ENCODE results near the gene NPSR1.

The NPSR1 gene

DNA sequence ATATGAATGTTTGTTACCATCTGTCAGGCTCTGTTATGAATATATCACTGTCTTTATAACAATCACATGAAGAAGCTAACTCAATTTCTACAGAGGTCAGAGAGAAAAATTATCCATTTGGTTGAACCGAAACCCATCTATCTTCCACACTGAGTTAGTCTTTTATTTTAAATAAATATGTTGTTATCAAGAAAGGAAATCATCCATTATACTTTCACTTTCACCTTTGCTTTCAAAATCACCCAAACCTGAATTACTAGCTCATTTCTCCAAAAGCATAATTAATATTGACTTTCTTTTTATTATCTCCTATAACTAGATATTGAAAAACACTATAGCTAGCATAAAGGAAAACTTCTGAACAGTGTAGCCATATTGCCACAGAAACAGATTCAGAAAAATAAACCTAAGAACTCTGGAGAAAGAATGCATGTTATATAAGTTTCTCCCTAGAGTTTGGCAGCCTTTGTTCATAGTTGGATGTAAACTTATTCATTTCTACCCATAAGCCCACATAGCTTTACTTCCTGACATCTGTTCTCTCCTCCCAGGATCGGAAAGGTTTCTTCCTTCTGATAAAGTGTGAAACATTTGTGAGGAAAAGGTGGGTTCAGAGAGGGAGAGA is 66.0 kb downstream of the NPSR1 start:
- no peak for DNase-seq

DNA sequence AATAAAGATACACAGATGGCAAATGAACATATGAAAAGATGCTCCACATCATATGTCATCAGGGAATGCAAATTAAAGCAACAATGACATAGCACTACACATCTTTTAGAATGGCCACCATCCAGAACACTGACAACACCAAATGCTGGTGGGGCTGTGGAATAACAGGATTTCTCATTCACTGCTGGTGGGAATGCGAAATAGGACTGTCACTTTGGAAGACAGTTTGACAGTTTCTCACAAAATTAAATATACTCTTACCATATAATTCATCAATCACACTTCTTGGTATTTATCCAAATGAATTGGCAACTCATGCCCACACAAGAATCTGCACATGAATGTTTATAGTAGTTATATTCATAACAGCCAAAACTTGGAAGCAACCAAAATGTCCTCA is 68.2 kb downstream of the NPSR1 start:
- DNase-seq = no peak

DNA sequence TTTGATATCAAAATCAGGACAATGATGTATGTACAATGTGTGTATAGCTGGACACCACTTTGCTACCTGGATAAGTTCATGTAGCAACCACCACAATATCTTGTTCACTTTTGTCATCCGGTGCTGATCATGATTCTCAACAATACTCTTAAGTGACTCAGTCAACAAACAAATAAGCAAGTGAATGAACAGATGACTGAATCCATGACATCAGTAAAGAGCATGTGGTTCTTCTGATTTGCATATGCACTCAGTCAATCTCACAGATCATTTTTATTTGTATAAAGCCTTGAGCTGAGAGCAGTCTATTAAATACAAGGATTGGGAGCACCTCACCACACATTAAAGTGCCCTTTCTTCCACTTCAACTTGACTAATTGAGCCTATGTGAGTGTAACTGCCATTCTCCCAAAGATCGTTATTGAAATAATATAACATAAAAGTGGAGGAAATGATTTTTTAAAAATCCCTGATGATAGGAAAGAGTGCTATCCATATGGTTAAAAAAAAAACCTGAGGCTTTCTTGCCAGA is 69.5 kb downstream of the NPSR1 start:
- no peak for DNase-seq

DNA sequence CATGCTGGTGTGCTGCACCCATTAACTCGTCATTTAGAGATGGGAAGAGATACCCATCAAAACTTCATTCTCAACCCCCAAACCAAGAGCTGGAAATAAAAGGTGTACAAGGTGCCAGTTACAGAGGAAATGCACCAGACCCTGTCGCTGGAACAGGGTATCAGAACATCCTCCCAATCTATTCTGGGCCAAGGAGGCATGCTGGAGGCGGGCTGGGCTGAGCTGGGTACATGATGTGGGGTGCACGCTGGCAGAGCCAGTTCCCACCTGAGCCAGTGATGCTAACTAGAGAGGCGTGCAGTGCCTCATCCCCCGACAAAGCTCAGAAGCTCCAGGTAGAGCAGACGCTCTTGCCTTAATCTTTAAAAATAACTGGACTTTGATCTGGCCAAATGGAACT is 70.1 kb downstream of the NPSR1 start:
- DNase-seq = no peak

DNA sequence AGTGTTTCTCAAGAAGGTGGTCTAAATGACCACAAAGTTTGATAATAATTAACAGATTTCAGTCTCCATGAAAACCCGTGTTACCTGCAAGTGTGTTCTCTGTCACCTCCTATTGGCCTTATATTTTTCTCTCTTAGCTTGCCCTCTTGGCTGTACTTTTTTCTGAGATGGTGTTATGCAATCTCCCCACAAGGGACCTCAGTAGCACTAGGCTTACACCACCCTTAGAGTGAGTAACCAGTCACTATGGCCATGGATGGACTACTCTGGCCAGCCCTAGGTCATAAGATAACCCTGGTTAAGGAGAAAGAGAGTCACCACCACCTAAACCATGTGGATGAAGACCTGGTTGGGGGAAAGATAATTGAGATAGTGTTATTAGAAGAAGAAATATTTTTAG is 76.8 kb downstream of the NPSR1 start:
- no peak for DNase-seq

DNA sequence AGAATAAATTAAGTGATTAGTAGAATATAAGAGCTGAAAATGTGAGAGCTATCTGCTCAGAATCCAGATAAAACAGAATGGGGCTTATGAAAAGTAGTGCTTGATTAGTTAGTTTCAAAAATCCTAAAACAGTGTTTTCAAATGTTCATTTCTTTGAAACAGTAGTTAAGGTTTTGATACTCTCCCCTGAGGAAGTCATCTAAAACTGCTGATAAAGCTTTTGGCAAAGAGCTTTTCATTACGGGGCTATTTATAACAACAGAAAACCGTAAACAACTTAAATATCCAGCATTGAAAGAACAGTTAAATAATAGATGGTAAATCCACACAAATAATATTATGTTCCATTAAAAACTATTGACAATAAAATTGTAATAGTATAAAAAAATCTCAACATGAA is 77.5 kb downstream of the NPSR1 start:
- no peak for DNase-seq

DNA sequence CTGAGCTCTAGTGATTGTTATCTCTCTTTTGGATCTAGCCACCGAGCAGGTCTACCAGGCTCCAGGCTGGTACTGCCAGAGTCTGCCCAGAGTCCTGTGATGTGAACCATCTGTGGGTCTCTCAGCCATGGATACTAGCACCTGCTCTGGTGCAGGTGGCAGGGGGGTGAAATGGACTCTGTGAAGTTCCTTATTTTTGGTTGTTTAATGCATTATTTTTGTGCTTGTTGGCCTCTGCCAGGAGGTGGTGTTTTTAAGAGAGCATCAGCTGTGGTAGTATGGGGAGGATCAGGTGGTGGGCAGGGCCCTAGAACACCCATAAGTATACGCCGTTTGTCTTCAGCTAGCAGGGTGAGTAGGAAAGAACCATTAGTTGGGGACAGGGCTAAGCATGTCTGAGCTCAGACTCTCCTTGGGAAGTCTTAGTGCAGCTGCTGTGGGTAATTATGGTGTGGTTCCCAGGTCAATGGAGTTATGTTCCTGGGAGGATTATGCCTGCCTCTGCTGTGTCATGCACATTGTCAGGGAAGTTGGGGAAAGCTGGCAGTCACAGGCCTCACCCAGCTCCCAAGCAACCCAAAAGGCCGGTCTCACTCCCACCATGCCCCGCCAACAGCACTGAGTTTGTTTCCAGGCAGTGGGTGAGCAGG is 81.8 kb downstream of the NPSR1 start:
- DNase-seq = no peak

DNA sequence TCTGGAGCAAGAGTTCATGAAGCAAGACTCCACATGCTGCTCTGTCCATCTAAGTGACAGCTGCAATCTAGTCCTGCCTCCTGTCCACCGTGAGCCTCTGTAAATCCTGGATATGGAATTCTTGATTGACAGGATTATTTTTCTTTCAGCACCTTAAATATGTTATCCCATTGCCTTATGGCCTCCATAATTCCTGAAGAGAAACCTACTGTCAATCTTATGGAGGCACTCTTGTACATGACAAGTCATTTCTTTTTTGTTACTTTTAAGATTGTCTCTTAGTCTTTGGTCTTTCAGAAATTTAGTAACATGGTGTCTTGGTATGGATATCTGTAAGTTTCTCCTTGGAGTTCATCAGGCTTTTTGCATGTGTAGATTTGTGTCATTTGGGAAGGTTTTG is 82.8 kb downstream of the NPSR1 start:
- no peak for DNase-seq

DNA sequence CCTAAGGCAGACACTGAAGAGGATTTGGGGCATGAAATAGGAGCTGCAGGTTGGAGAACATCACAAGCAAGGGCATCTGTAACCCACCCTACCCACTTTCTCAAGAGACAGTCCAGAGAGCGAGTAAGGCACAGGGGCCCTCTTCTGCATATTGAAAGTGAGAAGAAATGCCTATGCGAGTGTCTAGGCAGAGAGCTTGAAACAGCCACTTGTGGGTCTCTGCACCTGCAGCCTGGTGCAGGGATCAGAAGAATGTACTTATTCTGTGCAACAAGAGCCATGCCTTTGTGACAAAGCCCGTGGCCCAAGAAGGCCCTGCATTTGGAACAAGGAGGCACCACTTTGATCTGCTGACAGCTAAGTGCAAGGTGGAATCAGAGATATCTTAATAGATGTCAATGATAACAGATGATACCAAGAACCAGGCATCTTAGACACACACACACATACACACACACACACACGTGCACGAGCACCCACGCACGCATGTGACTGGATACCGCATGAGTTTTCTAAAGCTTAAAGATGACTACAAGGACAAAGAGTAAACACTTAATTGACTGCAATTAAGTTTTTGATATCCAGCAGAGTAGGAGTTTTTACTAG is 89.3 kb downstream of the NPSR1 start:
- DNase-seq = no peak

DNA sequence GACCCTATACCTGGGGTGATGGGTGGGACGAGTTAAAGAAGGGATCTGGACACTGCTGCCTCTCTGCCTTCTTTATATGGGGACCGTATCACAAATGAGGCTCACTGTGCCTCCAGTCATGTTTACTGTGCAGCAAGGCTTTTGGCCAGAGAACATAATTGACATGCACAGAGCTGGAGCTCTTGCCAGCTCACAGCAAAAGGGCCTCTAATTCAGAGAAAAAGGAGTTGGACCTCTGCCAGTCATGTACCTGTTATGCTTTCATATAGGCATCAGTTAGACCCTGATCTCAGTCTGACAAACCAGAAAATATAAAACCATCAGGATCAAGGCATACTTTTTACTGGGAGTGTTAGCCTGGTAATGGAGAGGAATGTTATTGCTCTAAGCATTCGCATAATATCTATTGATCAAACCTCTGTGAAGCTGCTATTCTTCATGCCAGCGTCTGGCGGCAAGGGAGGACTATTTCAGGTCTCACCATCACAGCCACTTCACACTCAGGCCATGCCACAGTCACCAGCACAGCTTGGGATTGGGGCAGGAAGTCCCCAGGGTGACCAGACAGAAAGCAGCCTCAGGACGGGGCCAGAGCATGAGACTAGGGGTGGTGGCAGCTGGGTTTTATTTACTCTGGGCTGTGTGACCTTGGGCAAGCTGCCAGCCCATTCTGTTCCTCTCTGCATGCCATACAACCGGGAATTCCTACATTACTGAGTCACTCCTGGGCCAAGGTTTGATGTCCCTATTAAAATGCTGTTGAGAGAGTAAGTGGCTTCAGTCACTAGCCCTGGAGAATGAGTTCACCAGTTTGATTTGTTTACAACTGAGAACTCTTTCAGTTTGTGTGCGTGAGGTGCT is 90.1 kb downstream of the NPSR1 start:
- no peak for DNase-seq

DNA sequence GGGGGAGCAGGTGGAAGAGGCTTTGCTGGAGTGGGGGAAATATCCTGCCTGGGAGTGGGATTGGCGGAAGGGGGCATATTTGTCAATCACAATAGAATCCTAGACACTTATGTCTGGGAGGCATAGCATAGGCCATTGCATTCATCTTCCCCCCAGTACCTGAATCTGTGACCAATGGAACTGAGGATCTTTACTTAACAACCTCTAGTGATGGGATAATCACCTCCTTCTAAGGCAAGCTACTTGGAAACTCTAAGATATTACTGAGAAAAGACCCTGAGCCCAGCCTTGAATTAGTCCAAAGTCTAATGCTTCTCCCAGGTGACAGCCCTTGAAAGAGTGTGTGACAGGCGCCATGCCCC is 90.7 kb downstream of the NPSR1 start:
- no peak for DNase-seq

DNA sequence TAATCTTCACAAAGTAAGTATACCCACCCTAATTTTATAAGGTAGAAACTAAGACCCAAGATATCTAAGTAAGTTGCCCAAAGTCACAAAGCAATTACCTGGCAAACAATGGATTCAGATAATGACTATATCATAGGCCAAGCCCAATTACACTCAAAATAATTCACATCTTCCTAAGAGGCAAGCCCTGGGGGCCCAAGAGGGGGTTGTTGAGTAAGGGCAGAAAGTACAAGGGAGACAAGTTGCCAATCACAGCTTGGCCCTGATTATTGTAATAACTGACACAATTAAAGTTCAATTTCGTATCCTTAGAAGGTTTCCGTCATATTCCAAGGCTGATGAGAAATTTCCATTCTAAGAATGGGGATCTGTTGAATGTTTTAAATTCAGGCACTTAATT is 91.4 kb downstream of the NPSR1 start:
- no peak for DNase-seq

DNA sequence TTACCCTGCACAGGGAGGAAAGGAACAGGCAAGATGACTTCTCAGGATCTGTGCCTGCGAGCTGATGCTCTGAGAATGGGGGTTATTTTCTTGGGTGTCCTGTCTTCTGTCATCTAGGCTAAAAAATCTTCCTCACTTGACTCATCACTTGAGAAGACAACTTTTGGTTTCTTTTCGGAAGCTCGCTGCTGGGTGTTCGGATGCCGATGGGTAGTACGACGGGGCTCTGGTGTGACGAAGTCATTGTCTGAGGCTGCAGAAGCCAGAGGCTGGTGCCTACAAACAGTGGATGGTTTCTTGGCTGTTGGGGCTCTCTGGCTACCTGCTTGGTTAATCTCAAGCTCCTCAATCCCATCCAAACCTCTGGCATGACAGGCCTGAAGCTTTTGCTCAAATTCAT is 92.2 kb downstream of the NPSR1 start:
- DNase-seq = no peak

DNA sequence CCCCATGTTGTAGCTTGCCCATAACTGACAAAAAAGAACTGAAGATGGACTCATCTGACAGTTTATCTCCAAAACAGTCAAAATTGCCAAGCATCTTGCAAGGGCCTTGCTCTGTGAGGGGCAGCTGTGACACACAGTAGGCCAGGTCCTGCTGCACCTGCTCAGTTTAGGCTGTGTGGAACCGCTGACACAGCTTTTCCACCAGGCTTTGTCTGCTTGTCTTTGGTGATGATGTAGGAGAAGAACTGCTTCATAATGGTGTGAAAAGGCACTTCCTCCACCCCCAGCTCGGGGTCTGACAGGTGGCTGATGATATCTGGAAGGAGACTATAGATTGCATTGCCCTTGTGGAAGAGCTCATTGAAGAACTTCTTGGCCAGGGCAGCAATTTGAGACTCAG is 92.6 kb downstream of the NPSR1 start:
- no peak for DNase-seq

DNA sequence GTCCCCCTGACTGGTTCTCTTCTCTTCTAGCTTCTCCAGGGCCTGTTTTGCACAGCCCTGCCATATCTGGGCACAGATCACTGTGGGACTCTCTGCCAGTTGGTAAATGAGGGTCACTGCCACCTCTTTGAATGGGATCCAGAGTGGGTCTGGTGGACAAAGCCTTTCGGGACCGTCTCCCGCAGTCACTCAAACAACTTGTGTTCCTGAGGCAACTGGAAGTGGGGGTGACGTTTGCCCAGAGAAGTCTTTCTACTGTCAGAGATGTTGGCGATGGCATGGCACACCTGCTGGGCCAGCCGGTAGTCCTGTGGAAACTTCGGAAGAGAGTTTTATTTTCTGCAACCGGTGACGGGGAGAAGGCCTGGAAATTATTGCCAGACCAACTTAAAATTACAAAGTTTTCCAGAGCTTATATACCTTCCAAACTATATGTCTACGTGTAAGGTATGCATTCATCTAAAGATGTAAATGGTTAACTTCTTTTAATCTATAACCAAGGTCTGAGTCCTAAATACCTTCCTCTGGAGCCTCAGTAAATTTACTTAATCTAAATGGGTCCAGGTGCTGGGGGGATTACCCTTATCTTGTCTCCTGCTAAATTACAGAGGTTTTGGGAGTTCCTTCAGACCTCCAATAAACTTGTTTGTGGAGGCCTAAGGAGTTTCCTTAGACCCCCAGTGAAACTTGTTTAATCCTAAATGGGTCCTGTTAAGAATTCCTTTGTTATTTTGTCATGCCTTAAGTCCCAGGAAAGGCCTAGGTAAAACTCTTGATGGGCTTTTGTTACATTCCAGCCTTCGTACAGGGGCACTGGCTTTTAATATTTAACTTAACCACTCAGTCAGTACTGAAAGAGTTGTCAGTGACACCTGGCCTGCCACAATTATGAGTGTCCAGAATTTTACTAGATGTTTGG is 94.0 kb downstream of the NPSR1 start:
- no peak for DNase-seq

DNA sequence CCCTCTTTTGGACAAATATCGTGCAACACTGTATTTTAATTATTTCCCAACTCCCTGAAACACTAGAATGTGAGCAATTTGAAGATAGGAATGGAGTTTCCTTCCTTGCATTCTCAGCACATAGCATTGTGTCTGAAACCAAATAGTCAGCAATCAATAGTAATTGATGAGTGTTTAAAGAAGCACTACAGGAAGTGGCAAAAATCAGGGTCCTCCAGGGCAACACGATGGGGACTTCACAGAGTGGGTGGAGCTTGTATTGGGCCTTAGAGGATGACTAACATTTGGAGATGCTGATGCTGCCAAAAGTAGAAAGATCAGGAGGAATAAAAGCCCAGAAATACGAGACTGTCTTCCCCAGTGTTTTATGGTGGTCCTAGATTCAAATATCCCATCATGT is 94.9 kb downstream of the NPSR1 start:
- DNase-seq = no peak

DNA sequence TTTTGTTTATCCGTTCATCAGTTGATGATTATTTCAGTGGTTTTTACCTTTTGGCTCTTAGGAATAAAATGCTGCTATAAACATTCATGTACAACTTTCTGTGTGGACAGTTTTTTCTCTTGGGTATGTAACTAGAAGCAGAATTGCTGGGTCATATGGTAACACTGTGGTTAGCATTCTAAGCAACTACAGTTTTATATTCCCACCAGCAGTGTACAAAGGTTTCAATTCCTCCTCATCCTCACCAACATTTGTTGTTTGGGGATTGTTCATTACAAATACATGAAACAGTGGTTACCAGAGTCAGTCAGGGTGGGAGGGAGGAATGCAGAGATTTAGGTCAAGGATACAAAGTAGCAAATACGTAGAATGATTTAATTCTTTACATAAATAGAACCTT is 97.0 kb downstream of the NPSR1 start:
- no peak for DNase-seq

DNA sequence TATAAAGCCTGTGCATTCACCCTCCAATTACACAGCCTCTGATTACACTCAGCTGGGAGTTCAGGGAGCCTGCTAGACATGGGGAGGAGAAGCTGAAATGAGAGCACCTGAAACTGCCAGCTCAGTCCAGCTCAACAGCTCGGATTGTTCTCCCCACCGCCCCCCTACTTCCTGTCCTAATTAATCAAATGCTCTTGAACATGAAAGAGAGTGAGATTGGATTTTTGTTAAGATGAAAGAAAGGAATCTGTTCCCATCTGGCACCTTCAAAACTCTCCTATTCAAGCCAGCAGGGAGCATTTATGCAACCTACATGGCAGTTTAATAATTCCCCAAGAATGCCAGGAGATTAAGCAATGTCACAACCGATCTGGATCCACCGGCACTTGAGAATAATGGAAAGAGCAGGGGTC is 98.0 kb downstream of the NPSR1 start:
- no peak for DNase-seq

DNA sequence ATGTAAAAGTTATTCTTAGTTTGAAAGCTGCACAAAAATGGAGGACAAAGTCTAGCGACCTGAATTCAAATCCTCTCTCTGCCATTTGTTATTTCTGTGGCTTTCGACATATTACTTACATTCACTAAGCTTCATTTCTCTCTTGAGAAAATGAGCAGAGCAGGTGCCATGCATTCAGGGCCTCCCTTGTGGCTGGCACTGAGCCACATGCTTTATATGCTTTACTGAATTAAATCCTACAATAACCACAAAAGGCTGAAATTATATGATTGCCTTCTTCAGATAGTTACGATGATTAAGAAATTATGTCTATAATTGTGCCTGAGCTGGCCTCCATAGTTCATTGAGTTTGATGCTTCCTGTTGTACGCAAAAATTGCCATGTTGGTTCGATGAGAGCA is 98.7 kb downstream of the NPSR1 start:
- no peak for DNase-seq

DNA sequence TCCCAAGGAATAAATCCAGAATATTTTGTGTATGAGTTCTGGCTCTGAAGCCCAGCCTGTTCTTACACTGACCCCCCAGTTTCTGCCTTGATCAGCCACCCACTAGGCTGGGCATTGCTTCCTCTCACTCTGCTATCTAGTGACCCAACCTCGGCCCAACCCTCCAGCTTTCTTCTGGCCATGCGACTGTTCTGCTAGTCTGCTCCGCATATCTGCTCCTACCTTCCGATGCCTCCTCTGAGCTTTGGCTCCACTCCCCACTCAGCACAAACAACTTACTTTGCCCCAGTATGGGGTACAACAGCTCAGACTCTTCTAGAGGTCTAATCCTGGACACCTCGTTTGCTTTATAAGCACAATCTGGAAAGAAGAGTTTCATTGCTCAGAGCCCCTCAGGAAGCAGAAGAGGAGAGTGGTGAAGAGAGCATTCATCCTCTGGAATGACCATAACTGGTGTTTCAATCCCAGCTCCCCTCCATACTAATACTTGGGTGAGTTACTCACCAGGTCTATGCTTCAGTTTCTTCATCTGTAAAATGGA is 99.6 kb downstream of the NPSR1 start:
- DNase-seq = no peak

DNA sequence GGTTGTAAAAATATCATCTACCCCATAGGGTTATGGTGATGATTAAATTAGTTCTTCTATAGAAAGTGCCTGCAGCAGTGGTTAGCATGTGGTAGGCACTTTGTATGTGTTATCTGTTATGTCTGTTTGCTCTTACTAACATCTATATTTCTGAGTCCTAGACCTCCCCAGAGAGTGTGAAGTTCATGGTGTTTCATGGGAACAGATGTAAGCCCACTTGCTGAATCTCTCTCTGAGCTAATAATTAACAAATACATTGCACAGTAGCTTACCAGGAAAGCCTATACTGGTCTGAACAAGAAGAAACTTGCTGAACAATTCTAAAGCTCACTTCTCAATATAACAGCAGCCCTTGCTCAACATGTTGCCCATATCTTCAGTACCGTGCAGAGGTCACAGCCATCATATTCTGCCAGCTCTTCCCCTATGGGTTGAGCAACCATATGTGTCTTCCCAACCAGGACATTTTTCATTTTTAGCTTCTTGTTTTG is 100.1 kb downstream of the NPSR1 start:
- no peak for DNase-seq
